Measurements from ENCODE around the gene NRDE2. TPM values are rescaled to one million over a fixed set of nuclear protein-coding genes. Genes with fewer than 3 reads are reported as not detected.

Gene NRDE2, protein sequence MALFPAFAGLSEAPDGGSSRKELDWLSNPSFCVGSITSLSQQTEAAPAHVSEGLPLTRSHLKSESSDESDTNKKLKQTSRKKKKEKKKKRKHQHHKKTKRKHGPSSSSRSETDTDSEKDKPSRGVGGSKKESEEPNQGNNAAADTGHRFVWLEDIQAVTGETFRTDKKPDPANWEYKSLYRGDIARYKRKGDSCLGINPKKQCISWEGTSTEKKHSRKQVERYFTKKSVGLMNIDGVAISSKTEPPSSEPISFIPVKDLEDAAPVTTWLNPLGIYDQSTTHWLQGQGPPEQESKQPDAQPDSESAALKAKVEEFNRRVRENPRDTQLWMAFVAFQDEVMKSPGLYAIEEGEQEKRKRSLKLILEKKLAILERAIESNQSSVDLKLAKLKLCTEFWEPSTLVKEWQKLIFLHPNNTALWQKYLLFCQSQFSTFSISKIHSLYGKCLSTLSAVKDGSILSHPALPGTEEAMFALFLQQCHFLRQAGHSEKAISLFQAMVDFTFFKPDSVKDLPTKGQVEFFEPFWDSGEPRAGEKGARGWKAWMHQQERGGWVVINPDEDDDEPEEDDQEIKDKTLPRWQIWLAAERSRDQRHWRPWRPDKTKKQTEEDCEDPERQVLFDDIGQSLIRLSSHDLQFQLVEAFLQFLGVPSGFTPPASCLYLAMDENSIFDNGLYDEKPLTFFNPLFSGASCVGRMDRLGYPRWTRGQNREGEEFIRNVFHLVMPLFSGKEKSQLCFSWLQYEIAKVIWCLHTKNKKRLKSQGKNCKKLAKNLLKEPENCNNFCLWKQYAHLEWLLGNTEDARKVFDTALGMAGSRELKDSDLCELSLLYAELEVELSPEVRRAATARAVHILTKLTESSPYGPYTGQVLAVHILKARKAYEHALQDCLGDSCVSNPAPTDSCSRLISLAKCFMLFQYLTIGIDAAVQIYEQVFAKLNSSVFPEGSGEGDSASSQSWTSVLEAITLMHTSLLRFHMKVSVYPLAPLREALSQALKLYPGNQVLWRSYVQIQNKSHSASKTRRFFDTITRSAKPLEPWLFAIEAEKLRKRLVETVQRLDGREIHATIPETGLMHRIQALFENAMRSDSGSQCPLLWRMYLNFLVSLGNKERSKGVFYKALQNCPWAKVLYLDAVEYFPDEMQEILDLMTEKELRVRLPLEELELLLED
- total RNA-seq = 10 to 100 TPM; 21.1 to 34.6 TPM

DNA sequence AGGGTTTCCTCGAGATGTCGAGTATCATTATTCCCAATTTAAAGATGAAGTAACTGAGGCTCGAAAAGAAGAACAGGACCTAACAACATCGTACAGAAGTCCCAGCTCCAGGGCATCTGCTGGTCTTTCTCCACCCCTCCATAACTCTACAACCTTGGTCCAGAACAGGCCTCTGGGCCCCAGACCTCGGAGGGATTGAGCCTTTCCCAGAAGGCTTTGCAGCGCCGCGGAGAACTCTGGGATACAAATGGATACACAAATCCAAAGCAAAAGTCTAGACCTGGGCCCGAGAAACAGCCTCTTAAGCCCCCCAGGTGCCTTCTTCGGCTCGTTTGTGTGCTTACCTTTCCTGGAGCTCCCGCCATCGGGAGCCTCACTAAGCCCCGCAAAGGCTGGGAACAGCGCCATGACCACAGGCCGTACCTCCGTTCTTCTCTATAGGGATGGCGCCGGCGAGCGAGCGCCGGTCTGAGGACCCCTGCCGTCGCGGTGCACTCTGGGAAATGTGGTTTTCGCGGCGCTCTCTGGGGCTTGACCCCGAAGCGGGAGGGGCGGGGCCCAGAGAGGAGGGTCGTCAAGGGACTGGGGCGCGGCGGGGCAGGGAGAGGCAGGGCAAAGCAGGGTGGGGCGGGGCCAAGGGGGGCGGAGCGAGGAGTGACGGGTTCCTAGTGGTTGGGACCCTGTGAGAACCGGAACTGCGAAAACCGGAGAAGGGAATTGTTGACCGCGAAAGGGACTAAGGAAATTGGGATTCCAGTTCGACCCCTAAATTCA lies at the start of gene NRDE2:
TSS of gene NRDE2 (minus strand) at position 445 of the 774 bp plus-strand sequence. CDS start at position 408, 37 bp downstream.
- peak within 1 kb of the TSS; percentile 95 to 98 for H3K27ac Mint-ChIP-seq
- H3K9me3 Mint-ChIP-seq = no peaks in the 10 kb centered on the region
- ATAC-seq = peak; percentile 97 to 99
- peak; percentile 91 to 98 for DNase-seq (ENCODE audit: low spot score in 2 of 2)
- peaks cover 10 to 18% of the 10 kb centered on the region in 2 donors for H3K36me3 Mint-ChIP-seq

DNA sequence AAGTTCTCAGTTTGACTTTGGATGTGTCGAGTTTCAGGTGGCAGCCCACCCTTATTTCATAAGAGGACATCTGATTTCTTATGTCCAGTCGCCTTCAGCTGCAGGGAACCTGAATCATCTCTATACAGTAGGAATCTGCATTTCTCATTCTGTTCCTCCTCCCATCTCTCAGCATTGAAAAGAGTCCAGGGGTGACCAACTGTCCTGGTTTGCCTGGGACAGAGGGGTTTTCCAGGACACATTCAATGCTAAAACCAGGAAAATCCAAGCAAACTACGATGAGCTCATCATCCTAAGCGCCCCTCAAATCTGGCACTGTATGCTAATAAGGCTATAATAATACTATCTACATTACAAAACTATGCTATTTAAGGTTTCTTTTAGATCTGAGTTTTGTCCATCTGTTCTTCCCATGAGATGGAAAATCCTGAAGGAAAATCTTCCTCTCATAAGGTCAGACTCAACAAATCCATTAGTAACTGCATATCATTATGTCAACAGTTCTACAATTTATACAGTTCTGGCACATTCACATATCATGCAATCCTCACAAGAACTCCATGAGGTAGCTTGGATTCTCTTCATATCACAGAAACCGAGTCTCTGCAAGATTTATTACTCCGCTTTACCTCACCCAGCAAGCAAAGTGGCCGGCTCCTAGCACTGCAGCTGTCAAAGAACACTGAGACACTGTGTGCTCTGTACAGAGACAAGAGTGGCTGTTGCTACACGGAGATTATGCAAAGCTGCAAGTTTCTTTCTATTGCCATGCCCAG lies 49.5 kb upstream of the NRDE2 start:
- Mint-ChIP-seq H3K36me3 (no peaks in the 10 kb centered on the region), H3K27ac (no peak overlapping the region), H3K9me3 (no peaks in the 10 kb centered on the region)
- DNase-seq (ENCODE audit: low spot score in 2 of 2) (no peak), ATAC-seq (no peak)

DNA sequence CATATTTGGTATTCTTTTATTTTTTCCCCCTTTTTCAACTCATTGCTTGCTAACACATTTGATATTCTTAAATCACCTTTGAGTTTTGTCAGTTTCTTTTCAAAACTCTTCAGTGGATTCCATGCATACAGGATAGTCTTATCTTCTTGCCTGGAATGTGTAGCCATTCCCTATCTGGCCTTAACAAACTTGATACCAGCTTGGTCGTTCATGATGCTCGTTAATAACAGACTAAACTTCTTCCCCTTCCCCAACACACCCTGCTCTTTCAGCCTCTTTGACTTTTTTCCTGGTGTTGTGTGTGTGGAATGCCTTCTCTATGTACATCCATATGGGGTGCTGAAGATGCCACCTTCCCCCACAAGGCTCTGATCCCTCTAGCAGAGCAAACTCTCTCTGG lies 47.4 kb upstream of the NRDE2 start:
- H3K9me3 Mint-ChIP-seq = no peaks in the 10 kb centered on the region
- DNase-seq (ENCODE audit: low spot score in 2 of 2) (no peak), ATAC-seq (no peak)
- no peak overlapping the region for H3K27ac Mint-ChIP-seq
- H3K36me3 Mint-ChIP-seq = no peaks in the 10 kb centered on the region

DNA sequence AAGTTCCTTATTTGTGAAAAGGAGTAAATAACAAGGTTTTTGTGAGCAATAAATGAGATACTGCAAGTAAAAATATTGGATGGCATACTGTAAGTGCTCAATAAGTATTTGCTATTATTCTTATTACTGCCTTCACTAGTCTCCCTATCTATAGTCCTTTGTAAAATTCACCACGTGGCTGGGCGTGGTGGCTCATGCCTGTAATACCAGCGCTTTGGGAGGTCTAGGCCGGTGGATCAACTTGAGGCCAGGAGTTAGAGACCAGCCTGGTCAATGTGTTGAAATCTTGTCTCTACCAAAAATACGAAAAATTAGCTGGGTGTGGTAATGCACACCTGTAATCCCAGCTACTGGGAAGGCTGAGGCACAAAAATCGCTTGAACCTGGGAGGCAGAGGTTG lies 46.5 kb upstream of the NRDE2 start:
- H3K36me3 Mint-ChIP-seq = no peaks in the 10 kb centered on the region
- ATAC-seq (no peak), DNase-seq (ENCODE audit: low spot score in 2 of 2) (no peak)
- no peak overlapping the region for H3K27ac Mint-ChIP-seq
- H3K9me3 Mint-ChIP-seq = no peaks in the 10 kb centered on the region

DNA sequence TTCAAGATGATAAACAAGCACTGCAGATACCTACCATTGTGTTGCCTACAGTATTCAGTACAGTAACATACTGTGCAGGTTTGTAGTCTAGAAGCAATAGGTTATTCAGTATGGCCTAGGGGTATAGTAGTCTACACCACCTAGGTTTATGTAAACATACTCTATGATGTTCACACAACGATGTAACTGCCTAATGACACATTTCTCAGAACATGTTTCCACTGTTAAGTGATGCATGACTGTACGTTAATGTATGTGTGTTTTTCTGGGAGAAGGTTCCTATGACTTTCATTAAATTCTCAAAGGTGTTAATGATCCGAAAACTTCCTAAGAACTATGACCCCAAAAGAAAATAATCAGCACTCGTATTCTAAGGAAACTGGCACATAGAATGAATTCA lies 44.2 kb upstream of the NRDE2 start:
- ATAC-seq (no peak), DNase-seq (ENCODE audit: low spot score in 2 of 2) (no peak)
- no peak overlapping the region for H3K27ac Mint-ChIP-seq
- no peaks in the 10 kb centered on the region for H3K36me3 Mint-ChIP-seq
- no peaks in the 10 kb centered on the region for H3K9me3 Mint-ChIP-seq

DNA sequence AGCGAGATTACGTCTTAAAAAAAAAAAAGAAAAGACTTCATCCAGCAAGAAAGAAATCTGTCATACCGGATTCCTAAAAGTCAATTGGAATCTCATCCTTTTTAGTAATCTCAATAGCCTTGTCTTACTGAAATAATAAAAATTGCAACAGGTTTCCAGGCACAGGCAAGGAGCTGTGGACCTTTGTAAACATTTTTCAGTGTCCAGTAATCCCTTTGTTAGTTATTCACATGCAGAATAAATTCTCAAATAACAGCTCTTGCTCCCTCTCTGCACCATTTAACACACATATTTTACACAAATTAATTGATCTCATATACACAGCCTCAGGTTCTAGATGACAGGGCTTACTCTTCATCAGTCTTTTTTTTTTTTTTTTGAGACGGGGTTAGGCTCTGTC lies 43.1 kb upstream of the NRDE2 start:
- DNase-seq (ENCODE audit: low spot score in 2 of 2) = no peak
- ATAC-seq = no peak

DNA sequence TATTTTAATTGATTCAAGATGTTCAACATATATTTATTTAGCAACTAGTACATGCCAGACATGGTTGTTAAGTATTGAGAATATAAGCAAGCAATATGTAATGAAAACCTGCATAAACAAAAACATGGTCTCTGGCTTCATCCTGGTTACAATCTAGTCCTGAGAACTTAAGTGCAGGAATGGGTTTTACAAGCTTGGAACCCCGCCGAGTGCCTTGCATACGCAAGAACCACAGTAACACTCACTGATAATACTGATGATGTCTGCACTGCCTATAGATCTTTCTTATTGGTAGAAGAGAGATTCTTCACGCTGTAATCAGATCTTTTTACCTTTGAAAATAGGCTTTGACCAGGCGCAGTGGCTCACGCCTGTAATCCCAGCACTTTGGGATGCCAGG lies 42.1 kb upstream of the NRDE2 start:
- Mint-ChIP-seq H3K9me3 (no peaks in the 10 kb centered on the region), H3K27ac (peak overlapping the region in 1 of 2 donors; percentile 65), H3K36me3 (no peaks in the 10 kb centered on the region)
- no peak for ATAC-seq
- DNase-seq (ENCODE audit: low spot score in 2 of 2) = no peak

More for the DNA sequence above, 43.1 kb upstream of the NRDE2 start:
- H3K36me3 Mint-ChIP-seq = no peaks in the 10 kb centered on the region
- H3K9me3 Mint-ChIP-seq = no peaks in the 10 kb centered on the region
- H3K27ac Mint-ChIP-seq = no peak overlapping the region

DNA sequence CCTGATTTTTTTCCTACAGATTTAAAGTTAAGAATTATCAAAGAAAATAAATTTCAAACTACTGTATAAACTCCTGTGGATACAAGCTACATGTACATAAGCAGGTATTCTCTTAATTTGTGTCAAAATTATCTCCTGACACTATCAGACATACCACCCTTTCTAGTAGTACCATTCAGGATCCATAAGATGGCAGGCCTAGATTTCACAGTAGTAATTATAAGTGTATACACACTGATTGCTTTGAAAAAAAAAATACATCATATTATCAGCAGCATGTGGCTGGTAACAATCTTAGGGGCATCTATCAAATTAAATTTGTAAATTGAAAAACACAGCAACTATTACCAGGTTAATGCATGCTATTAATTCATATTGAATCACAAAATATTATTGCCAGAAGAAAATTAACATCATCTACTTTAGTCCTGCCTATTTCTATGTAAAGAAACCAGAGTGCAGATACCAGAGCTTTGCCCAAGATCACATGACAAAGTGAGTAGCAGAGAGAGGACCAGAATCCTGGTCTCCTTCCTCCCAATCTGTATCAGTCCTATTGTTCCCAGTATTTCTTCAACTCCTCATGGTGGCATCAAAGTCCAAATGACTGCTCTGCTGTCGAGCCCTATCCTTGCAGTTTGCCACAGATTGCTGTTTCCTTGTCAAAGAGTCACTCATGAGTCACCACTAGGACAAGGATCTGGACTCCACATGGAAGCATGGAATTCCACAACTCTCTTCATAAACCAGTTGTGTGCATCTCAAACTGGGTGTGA lies 37.4 kb upstream of the NRDE2 start:
- H3K27ac Mint-ChIP-seq = no peak overlapping the region
- H3K36me3 Mint-ChIP-seq = no peaks in the 10 kb centered on the region
- ATAC-seq = peak; percentile 36 to 61

DNA sequence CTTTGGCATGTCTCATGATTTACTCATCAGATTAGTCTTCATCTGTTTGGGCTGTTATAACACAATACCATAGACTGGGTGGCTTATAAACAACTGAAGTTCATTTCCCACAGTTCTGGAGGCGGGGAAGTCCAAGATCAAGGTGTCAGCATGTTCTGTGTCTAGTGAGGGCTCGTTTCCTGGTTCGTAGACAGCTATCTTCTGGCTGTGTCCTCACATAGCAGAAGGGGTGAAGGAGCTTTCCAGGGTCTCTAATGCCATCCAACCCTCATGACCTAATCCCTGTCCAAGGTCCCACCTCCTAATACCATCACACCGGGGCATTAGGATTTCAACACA lies 30.8 kb upstream of the NRDE2 start:
- no peaks in the 10 kb centered on the region for H3K9me3 Mint-ChIP-seq
- no peak for ATAC-seq
- DNase-seq (ENCODE audit: low spot score in 2 of 2) = no peak
- no peak overlapping the region for H3K27ac Mint-ChIP-seq
- no peaks in the 10 kb centered on the region for H3K36me3 Mint-ChIP-seq

More for the DNA sequence above, 37.4 kb upstream of the NRDE2 start:
- DNase-seq (ENCODE audit: low spot score in 2 of 2) = no peak
- no peaks in the 10 kb centered on the region for H3K9me3 Mint-ChIP-seq

DNA sequence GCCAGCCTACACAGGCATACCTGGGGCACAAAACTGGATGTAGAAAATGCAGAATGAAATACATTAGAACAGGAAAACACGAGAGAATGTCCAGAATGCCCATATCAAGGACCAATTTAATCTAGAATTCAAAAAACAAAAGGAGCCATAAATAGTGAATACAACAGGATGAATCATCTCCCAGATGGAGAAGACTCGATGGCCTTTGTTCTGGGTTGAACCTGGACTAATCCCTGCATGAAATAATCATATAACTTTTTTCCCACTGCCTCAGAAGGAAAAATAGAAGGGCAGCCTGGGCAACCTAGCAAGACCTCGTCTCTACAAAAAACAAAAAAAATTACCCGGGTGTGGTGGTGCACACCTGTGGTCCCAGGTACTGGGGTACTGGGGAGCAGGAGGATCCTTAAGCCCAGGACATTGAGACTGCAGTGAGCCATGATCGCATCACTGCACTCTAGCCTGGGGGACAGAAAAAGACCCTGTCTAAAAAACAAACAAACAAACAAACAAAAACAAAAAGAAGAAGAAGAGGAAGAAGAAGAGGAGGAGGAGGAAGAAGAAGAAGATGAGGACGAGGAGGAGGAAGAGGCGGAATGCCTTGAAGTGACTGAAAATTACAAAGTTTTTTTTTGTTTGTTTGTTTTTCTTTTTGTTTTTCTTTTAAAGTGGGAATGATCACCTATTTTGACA lies 30.3 kb upstream of the NRDE2 start:
- H3K9me3 Mint-ChIP-seq = no peaks in the 10 kb centered on the region
- DNase-seq (ENCODE audit: low spot score in 2 of 2) (no peak), ATAC-seq (no peak)
- H3K27ac Mint-ChIP-seq = peak overlapping the region; percentile 46 to 48
- no peaks in the 10 kb centered on the region for H3K36me3 Mint-ChIP-seq

DNA sequence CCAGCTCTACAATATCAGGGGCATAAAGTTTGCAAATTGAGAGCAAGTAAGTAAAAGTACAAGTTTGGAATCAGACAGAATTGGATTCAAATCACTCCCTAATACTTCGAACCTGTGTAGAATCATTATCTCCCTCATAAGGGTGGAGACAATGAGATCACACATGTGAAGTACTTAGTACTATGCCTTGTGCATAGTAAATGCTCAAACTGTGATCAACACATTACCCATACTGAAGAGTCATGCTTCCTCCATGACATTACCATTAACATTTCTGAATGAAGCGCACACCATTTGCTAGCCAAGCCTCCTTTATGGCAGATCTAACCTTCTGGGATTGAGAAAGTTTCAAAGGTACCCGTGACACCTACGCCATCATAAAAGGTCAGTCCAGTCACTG lies 26.6 kb upstream of the NRDE2 start:
- H3K36me3 Mint-ChIP-seq = no peaks in the 10 kb centered on the region
- ATAC-seq (no peak), DNase-seq (ENCODE audit: low spot score in 2 of 2) (no peak)
- H3K27ac Mint-ChIP-seq = no peak overlapping the region
- no peaks in the 10 kb centered on the region for H3K9me3 Mint-ChIP-seq

DNA sequence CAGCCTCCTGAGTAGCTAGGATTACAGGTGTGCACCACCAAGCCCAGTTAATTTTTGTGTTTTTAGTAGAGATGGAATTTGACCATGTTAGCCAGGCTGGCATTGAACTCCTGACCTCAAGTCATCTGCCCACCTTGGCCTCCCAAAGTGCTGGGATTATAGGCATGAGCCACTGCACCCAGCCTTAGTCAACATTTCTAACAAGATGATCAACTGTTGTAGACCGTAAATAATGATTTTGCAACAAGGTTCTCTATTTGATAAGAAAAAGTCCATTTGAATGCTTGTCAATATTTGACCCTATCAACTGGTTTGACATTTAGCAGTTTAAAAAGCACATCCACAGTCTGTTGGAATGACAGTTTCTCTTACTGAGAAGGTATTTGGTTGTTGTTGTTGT lies 25.2 kb upstream of the NRDE2 start:
- Mint-ChIP-seq H3K36me3 (no peaks in the 10 kb centered on the region), H3K9me3 (no peaks in the 10 kb centered on the region), H3K27ac (no peak overlapping the region)
- DNase-seq (ENCODE audit: low spot score in 2 of 2) (no peak), ATAC-seq (no peak)

DNA sequence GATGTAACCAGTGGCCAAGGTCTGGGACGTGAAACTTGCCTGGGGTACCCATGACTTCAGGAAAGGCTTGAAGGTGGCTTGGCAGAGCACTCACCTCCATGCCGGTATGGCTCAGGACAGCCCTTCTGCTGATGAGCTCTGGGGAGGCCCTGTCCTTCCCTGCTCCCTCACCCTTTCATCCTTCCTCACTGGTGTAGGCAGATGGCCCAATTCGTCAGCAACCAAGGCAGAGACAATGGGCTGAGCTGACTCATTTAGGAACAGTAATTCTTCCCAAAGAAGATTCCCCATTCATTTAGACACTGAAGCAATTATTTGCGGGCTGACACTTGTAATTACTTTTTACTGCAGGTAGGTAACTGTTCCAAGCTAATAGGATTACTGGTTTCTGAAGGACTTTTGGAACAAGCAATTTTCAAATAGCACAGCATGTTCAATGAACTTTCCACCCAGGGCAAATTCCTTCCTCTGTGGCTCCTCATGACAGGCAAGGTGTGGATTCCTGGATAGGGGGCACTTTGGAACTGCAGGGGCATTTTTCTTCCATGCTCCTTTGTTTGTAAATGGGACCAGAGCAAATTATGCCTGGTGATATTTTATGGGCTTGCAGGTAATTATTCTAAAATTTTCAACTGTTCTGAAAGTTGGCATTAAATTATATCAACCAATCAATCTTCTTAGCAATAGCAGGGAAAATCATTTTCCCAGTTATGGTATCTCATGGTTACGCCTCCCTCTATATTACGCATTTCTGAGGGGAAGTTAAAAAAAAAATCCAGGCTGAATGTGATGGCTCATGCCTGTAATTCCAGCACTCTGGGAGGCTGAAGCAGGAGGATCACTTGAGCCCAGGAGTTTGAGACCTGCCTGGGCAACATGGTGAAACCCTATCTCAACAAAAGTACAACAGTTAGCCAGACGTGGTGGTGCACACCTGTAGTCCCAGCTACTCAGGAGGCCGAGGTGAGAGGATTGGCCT lies 24.1 kb upstream of the NRDE2 start:
- H3K9me3 Mint-ChIP-seq = no peaks in the 10 kb centered on the region
- H3K27ac Mint-ChIP-seq = no peak overlapping the region
- H3K36me3 Mint-ChIP-seq = no peaks in the 10 kb centered on the region
- DNase-seq (ENCODE audit: low spot score in 2 of 2) (no peak), ATAC-seq (no peak)
